Skeletal muscle satellite cell (primary cell): Measurements from ENCODE around the gene KCP.
A peak's percentile ranks its signal among the peaks of the same experiment; 100 is the strongest.

Experiments
- H3K27me3 ChIP-seq: 2 replicates; pipeline ENCODE4 v1.7.0; 2013; ENCODE audit warnings: low read length; ENCODE audit not compliant: control insufficient read depth, insufficient read depth
- H3K36me3 ChIP-seq: 2 replicates; pipeline ENCODE4 v1.7.0; 2013; ENCODE audit warnings: mild to moderate bottlenecking, control low read depth, low read length; ENCODE audit not compliant: insufficient read depth
- H3K4me1 ChIP-seq: 2 replicates; pipeline ENCODE4 v1.7.0; 2013; ENCODE audit warnings: low read length; ENCODE audit not compliant: control insufficient read depth, insufficient read depth
- H3K4me2 ChIP-seq: 2 replicates; pipeline ENCODE4 v1.7.0; 2013; ENCODE audit warnings: mild to moderate bottlenecking, low read length
- H3K4me3 ChIP-seq: 2 replicates; pipeline ENCODE4 v1.7.0; 2013; ENCODE audit warnings: low read length
- H3K9ac ChIP-seq: 2 replicates; pipeline ENCODE4 v1.7.0; 2013; ENCODE audit warnings: mild to moderate bottlenecking, low read depth, low read length, moderate library complexity
- H3K9me3 ChIP-seq: replicated peaks from 2 replicates; pipeline ENCODE4 v1.7.0; 2013; ENCODE audit warnings: mild to moderate bottlenecking, control low read depth, low read length

Gene KCP

GRCh38 chr7:128832880-128833147, 77.7 kb downstream of the KCP start:
- Histone ChIP-seq H3K4me1 (peaks cover 65% of the 10 kb centered on the region), H3K27me3 (no peaks in the 10 kb centered on the region), H3K9me3 (no peaks in the 10 kb centered on the region), H3K9ac (peak overlapping the region; percentile 82), H3K4me3 (peak overlapping the region; percentile 95), H3K36me3 (peaks cover 26% of the 10 kb centered on the region), H3K4me2 (peak overlapping the region; percentile 84)

- peak overlapping the region; percentile 82 for H3K9ac ChIP-seq
- no peaks in the 10 kb centered on the region for H3K27me3 ChIP-seq
- peak overlapping the region; percentile 84 for H3K4me2 ChIP-seq
- peaks cover 20% of the 10 kb centered on the region for H3K36me3 ChIP-seq
- no peaks in the 10 kb centered on the region for H3K9me3 ChIP-seq
- H3K4me3 ChIP-seq, result peak overlapping the region; percentile 95
- H3K4me1 ChIP-seq, result peaks cover 71% of the 10 kb centered on the region
Measured at GRCh38 chr7:128831994-128832879, 78.3 kb downstream of the KCP start.

- Histone ChIP-seq H3K4me2 (peak overlapping the region; percentile 84), H3K27me3 (no peaks in the 10 kb centered on the region), H3K9me3 (no peaks in the 10 kb centered on the region), H3K36me3 (peaks cover 12% of the 10 kb centered on the region), H3K4me3 (peak overlapping the region; percentile 95), H3K9ac (peak overlapping the region; percentile 82), H3K4me1 (peaks cover 72% of the 10 kb centered on the region)
Measured at GRCh38 chr7:128831178-128831993, 79.1 kb downstream of the KCP start.

GRCh38 chr7:128830231-128831177, 80.0 kb downstream of the KCP start, which contains the start of gene FLNC:
Gene FLNC (plus strand): TSS chr7:128830406. CDS start chr7:128830638, 232 bp downstream.
- Histone ChIP-seq H3K9ac (peak within 1 kb of the TSS; percentile 82), H3K9me3 (no peaks in the 10 kb centered on the region), H3K4me3 (peak within 1 kb of the TSS; percentile 95), H3K36me3 (peaks cover 5% of the 10 kb centered on the region), H3K4me2 (peak within 1 kb of the TSS; percentile 84), H3K4me1 (peaks cover 63% of the 10 kb centered on the region), H3K27me3 (no peaks in the 10 kb centered on the region)

GRCh38 chr7:128829391-128830166, 80.9 kb downstream of the KCP start:
- Histone ChIP-seq H3K9ac (peak overlapping the region; percentile 56), H3K4me2 (peak overlapping the region; percentile 79), H3K4me1 (peaks cover 54% of the 10 kb centered on the region), H3K27me3 (no peaks in the 10 kb centered on the region), H3K36me3 (no peaks in the 10 kb centered on the region), H3K9me3 (no peaks in the 10 kb centered on the region), H3K4me3 (peak overlapping the region; percentile 62)

GRCh38 chr7:128827971-128828711, 82.4 kb downstream of the KCP start:
- no peaks in the 10 kb centered on the region for H3K9me3 ChIP-seq
- H3K36me3 ChIP-seq, result no peaks in the 10 kb centered on the region
- peaks cover 41% of the 10 kb centered on the region for H3K4me1 ChIP-seq
- H3K4me3 ChIP-seq, result peak overlapping the region; percentile 51
- no peaks in the 10 kb centered on the region for H3K27me3 ChIP-seq
- peak overlapping the region; percentile 51 for H3K9ac ChIP-seq
- peak overlapping the region; percentile 68 for H3K4me2 ChIP-seq

GRCh38 chr7:128827248-128827958, 83.1 kb downstream of the KCP start:
- Histone ChIP-seq H3K4me3 (peak overlapping the region; percentile 51), H3K27me3 (no peaks in the 10 kb centered on the region), H3K9ac (peak overlapping the region; percentile 51), H3K9me3 (no peaks in the 10 kb centered on the region), H3K4me2 (peak overlapping the region; percentile 68), H3K4me1 (peaks cover 34% of the 10 kb centered on the region), H3K36me3 (no peaks in the 10 kb centered on the region)

GRCh38 chr7:128826916-128827247, 83.6 kb downstream of the KCP start:
- Histone ChIP-seq H3K4me1 (peaks cover 32% of the 10 kb centered on the region), H3K4me2 (peak overlapping the region; percentile 68), H3K36me3 (no peaks in the 10 kb centered on the region), H3K27me3 (no peaks in the 10 kb centered on the region), H3K4me3 (no peak overlapping the region), H3K9ac (peak overlapping the region; percentile 34), H3K9me3 (no peaks in the 10 kb centered on the region)
